Dedifferentiated amniotic fluid mesenchymal stem cell (primary cell): ENCODE results near the gene MMGT1.
A peak's percentile ranks its signal among the peaks of the same experiment; 100 is the strongest.

ENCODE experiments used
- DNase-seq: peaks from one replicate; pipeline ENCODE4 v3.0.0-alpha.2; 2016; ENCODE audit errors: extremely low spot score

MMGT1 gene

DNA sequence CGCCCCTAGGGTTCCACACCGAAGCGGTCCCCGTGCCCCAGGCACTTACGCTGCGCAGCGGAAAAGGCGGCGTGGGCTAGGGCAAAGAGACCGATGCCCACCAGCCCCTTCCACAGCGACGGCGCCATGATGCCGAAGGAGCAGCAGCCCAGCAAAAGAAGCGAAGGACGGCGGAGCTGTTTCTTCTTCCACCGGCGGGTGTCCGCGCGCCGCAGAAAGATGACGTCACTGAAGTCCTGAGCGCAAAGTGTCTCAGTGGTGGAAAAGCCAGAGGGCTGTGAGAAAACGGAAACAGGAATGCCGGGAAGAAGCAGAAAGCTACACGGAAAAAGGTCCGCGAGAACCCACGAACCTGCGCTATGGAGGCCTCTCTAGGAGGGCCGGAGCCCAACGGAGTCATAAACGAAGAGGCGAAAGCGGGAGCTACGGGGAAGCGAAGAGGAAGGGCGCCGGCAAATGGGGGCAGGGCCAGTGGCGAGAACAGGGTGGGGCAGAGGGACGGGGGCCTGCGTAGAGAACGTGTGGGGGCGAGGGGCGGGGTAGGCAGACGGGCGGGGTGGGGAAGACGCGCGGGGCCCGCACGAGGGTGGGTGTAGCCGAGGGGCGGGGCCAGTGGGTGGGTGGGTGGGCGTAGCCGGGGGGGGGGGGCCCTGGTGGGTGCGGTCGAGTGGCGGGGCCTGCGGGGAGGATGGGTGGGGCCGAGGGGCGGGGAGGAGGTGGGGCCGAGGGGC, at the start of gene MMGT1:
Gene MMGT1 (minus strand): TSS at position 441 of the 731 bp plus-strand sequence. CDS start 313 bp downstream, at position 128.
- DNase-seq = peak; percentile 63

GRCh38 chrX:136021903-136022302, 48.1 kb upstream of the MMGT1 start:
- no peak for DNase-seq

- DNase-seq = no peak
Measured at GRCh38 chrX:136021160-136021559, 47.4 kb upstream of the MMGT1 start.

GRCh38 chrX:136019226-136019625, 45.4 kb upstream of the MMGT1 start:
- DNase-seq = no peak

- DNase-seq = no peak
Measured at GRCh38 chrX:136016881-136017280, 43.1 kb upstream of the MMGT1 start.

- no peak for DNase-seq
Measured at GRCh38 chrX:136015016-136015415, 41.2 kb upstream of the MMGT1 start.

DNA sequence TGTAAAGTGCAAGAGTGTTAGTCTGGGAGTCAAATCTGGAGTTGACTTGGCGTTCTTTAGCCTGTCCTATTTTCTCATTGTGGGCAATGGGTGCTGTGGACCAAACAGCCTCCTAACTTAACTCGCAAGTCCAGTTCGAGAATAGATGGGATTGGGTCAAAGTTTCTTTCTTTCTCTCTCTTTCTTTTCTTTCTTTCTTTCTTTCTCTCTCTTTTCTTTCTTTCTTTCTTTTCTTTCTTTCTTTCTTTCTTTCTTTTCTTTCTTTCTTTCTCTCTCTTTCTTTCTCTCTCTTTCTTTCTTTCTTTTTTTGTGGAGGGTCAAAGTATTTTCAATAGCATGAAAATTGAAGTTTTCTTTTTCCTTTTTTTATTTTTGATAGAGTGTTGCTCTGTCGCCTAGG, 14.5 kb upstream of the MMGT1 start:
- DNase-seq = no peak

DNA sequence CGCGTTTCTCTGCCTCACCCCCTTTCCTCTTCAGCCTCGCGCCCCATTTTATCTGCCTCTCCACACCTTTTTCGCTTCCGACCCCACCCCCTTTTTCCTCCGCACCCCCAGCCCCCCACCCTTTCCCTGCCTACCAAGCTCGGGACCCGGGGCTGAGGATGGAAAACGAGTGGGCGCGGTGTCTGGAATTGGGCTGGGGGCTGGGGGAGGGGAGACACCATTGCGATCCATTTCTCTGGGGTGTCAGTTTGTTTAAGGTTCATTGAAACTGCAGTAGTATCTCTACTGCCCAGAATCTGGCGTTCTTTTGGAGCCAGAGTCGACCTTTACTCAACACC, 12.2 kb upstream of the MMGT1 start:
- DNase-seq = no peak

GRCh38 chrX:135985157-135985972, 11.6 kb upstream of the MMGT1 start, which contains the start of gene SLC9A6:
Gene SLC9A6, plus strand, starts transcription at chrX:135985435. Its CDS starts 224 bp downstream, at chrX:135985659.
- DNase-seq = no peak

DNA sequence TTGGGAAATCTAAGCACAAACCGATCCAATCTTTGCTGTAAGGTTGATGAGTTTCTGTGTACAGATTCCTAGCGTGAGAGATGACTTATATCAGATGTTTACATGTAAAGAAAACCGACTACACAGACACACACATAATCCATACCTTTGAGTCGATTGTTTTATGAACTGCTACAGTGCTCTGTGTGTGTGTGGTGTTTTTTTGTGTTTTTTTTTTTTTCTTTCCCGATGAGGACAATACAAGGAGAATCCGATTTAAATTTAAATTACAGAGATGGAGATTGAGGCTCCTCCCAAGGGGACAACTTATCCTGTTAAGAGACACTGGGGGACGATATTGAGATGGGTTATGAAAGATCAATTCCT, 11.0 kb upstream of the MMGT1 start:
- no peak for DNase-seq

- no peak for DNase-seq
Measured at GRCh38 chrX:135984256-135984655, 10.5 kb upstream of the MMGT1 start.

DNA sequence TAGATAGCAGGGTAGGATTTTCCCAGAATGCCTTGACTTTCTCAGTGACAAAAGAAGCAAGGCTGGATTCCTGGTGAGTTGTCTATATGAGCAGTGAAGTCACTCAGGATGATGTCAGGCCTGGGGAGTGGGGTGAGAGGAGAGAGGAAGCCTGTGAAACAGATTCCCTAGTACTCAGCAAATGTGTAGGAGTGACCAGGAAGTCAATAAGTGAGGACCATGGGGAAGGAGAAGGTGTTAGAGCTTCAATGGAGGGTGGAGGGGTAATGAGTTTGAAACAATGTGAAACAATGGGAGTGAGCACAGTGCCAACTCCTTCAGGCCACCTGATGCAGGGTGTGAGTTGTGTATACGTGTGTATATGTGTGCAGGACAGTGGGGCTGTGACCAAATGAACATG, 9.1 kb upstream of the MMGT1 start:
- DNase-seq = no peak

GRCh38 chrX:135981668-135982067, 7.9 kb upstream of the MMGT1 start:
- DNase-seq = no peak

- no peak for DNase-seq
Measured at GRCh38 chrX:135981010-135981409, 7.2 kb upstream of the MMGT1 start.

GRCh38 chrX:135977611-135978010, 3.8 kb upstream of the MMGT1 start:
- no peak for DNase-seq

GRCh38 chrX:135975421-135975820, 1.6 kb upstream of the MMGT1 start:
- DNase-seq = no peak

DNA sequence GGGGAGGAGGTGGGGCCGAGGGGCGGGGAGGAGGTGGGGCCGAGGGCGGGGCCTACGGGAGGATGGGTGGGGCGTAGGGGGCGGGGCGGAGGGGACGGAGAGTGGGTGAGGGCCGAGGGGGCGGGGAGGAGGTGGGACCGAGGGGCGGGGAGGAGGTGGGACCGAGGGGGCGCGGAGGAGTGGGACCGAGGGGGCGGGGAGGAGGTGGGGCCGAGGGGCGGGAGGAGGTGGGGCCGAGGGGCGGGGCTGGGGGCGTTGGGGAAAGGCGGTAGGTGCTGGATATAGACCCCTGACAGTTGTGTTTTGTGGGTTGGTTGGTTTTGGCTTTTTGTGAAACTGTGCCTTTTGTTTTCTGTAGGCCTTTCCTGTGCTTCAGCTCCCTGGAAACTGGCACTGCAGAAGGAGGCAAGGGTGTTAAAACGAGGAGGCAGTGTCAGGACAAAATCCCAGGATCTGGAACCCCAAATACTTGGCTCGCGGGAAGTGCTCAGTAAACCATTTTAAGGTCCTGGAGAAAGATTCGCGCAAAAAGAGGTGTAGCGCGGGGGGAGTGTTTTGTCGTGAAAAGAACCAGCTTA, 580 bp upstream of the MMGT1 start:
- no peak for DNase-seq

DNA sequence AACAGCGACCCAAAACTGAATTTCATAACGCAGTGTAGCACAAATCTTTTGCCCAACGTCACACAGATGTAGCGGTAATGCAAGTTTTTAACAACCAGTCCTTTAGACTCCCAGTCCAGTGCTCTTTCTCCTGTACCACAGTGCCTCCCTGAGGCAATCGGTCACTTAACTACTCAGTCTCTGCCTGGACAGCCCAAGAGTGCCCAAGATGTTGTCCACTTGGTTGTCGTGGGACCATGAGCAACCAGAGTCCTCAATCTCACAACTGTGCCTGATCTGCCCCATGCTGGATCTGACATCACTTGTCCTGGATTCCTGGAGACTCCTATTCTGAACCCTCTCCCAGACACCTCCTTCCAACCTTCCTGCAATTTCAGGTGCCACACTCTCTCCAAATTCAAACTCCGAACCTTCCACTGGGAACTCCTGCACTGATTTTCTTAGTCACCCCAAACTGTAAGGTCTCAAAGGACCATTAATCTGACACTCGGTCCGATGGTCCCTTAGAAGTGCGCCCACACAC, 702 bp downstream of the MMGT1 start:
- DNase-seq = no peak

DNA sequence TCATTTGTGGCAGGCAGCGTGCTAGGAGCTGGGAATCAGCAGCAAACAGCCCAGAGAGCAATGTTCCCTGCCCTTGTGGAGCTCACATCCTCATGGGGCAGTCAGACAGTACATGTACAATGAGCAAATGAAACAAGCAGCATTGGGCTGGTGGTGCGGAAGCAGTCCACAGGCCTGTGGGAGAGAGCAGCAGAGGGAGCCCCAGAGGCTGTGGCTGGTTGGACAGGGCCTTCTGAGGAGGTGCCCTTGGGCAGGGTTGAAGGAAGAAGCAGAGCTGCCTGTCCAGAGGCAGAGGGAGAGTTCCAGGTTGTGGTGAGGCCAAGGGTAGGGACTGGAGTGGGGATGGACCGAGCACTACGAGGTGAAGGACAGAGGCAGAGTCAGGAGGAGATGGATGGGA, 22.5 kb downstream of the MMGT1 start:
- DNase-seq = no peak

- no peak for DNase-seq
Measured at GRCh38 chrX:135944486-135944885, 29.3 kb downstream of the MMGT1 start.

DNA sequence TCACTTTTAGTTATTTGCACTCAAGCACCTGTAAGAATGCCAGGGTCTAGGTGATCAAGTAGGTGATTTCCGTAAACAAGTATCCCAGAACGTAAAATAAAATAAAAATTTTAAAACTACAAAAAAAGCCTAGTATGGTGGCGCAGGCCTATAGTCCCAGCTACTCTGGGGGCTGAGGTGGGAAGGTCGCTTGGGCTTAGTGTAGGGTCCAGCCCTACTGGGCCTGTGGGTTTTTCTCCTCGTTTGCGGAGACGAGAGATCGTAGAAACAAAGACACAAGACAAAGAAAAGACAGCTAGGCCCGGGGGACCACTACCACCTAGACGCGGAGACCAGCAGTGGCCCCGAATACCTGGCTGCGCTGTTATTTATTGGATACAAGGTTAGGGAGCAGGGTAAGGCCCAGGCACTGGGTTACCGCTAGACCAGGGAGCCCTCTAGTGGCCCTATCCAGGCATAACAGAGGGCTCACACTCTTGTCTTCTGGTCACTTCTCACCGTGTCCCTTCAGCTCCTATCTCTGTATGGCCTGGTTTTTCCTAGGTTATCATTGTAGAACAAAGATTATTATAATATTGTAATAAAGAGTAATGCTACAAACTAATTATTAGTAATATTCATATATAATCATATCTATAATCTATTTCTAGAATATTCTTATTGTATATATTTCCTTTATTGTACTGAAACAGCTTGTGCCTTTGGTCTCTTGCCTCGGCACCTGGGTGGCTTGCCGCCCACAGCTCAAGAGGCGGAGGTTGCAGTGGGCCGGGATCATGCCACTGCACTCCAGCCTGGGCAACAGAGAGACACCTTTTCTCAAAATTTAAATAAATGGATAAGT, 41.9 kb downstream of the MMGT1 start:
- no peak for DNase-seq

GRCh38 chrX:135927897-135928296, 45.9 kb downstream of the MMGT1 start:
- no peak for DNase-seq
